Endothelial cell of umbilical vein (primary cell): ENCODE data around the gene MEI1. TPM values are rescaled to one million over a fixed set of nuclear protein-coding genes. Genes with fewer than 3 reads are reported as not detected.

Source experiments
- BruUV-seq: library from RNA; stranded (reverse); fragments of 400-500 nt; replicated peaks from 2 replicates; lab custom pipeline; 2021; lab: Mats Ljungman, UMichigan
- CTCF ChIA-PET: fragments of 300-600, 350-600 bp; sonication (Branson Sonifier 250); formaldehyde crosslinking; loops from one replicate; lab custom pipeline; 2021; ENCODE audit warnings: antibody characterized with exemption, inconsistent platforms; lab: Charles Lee
- POLR2A ChIA-PET: fragments of 300-600, 350-600 bp; sonication (Branson Sonifier 250); formaldehyde crosslinking; loops from one replicate; lab custom pipeline; 2021; ENCODE audit warnings: antibody characterized with exemption, inconsistent platforms; lab: Charles Lee
- DNase-seq: peaks from one replicate; pipeline ENCODE4 v3.0.0-alpha.2; 2011; ENCODE audit warnings: low read depth, low spot score
- FAIRE-seq: peaks from 2 replicates; lab custom pipeline; 2011; peaks lifted over from hg19 to GRCh38; lab: Jason Lieb, UNC
- H2AFZ ChIP-seq: 2 replicates; pipeline ENCODE4 v1.6.0; 2012; ENCODE audit warnings: low read depth, low read length, control low read depth, inconsistent platforms
- H3K27ac ChIP-seq: 2 replicates; pipeline ENCODE4 v1.5.1; 2011; ENCODE audit warnings: low read depth, mild to moderate bottlenecking, control low read depth, low read length, moderate library complexity; ENCODE audit not compliant: insufficient read depth
- H3K27me3 ChIP-seq, 2 experiments: 2 replicates each; pipeline versions ENCODE4 v1.6.0 to v1.6.1; 2011; ENCODE audit warnings: low read length in 2 of 2, mixed read lengths in 1 of 2; ENCODE audit not compliant: control insufficient read depth in 2 of 2, insufficient read depth in 2 of 2
- H3K36me3 ChIP-seq, 2 experiments: 2 replicates in 1 of 2; 3 replicates in 1 of 2; pipeline ENCODE4 v1.5.1; 2011; ENCODE audit warnings: low read length in 2 of 2, mild to moderate bottlenecking in 1 of 2, moderate library complexity in 1 of 2; ENCODE audit not compliant: control insufficient read depth in 2 of 2, insufficient read depth in 2 of 2; ENCODE audit errors: extremely low read depth in 1 of 2
- H3K4me1 ChIP-seq: 3 replicates; pipeline ENCODE4 v1.5.1; 2011; ENCODE audit warnings: mild to moderate bottlenecking, low read length; ENCODE audit not compliant: control insufficient read depth, insufficient read depth; ENCODE audit errors: extremely low read depth
- H3K4me2 ChIP-seq: 2 replicates; pipeline ENCODE4 v1.6.1; 2011; ENCODE audit warnings: low read length, control low read depth, mixed read lengths; ENCODE audit not compliant: insufficient read depth
- H3K4me3 ChIP-seq, 3 experiments: fragments of 200-600 bp in 1 of 3; sonication (generic), shearing (Covaris generic) in 1 of 3; replicated peaks in 1 of 3; 2 replicates each; pipeline ENCODE4 v1.5.1; 2011 to 2016; ENCODE audit warnings: control low read depth in 3 of 3, low read length in 3 of 3, mild to moderate bottlenecking in 2 of 3, inconsistent platforms in 1 of 3, low read depth in 1 of 3, moderate library complexity in 1 of 3; ENCODE audit not compliant: insufficient read depth in 1 of 3
- H3K79me2 ChIP-seq: 2 replicates; pipeline ENCODE4 v1.6.0; 2012; ENCODE audit warnings: low read length, inconsistent platforms; ENCODE audit not compliant: control insufficient read depth, insufficient read depth
- H3K9ac ChIP-seq: replicated peaks from 2 replicates; pipeline ENCODE3; 2011; ENCODE audit warnings: low read length, control low read depth; ENCODE audit not compliant: insufficient read depth; ENCODE audit errors: extremely low read depth
- H3K9me1 ChIP-seq: replicated peaks from 3 replicates; pipeline ENCODE4 v1.6.0; 2011; ENCODE audit warnings: mild to moderate bottlenecking, low read length; ENCODE audit not compliant: control insufficient read depth, insufficient read depth; ENCODE audit errors: extremely low read depth
- H3K9me3 ChIP-seq: replicated peaks from 2 replicates; pipeline ENCODE4 v1.5.1; 2012; ENCODE audit warnings: low read length, inconsistent platforms; ENCODE audit not compliant: control insufficient read depth, insufficient read depth
- H4K20me1 ChIP-seq: replicated peaks from 2 replicates; pipeline ENCODE3; 2011; ENCODE audit warnings: mild to moderate bottlenecking, low read length; ENCODE audit not compliant: control insufficient read depth, insufficient read depth; ENCODE audit errors: extremely low read depth
- CTCF ChIP-seq, 2 donors: IDR thresholded peaks; 1 replicate in 1 of 2; 2 replicates in 1 of 2; pipeline ENCODE4 v1.5.1; 2011; ENCODE audit warnings: low read length in 2 of 2, mild to moderate bottlenecking in 2 of 2, moderate library complexity in 2 of 2, control low read depth in 1 of 2, inconsistent platforms in 1 of 2, low read depth in 1 of 2; ENCODE audit not compliant: insufficient read depth in 1 of 2; ENCODE audit errors: extremely low read depth in 1 of 2
- FOS ChIP-seq: IDR thresholded peaks from 2 replicates; pipeline ENCODE4 v1.6.1; 2011; ENCODE audit warnings: mild to moderate bottlenecking, low read length, moderate library complexity, borderline replicate concordance; ENCODE audit not compliant: insufficient read depth
- GATA2 ChIP-seq: IDR thresholded peaks from 2 replicates; pipeline ENCODE4 v1.7.0; 2011; ENCODE audit warnings: low read depth, mild to moderate bottlenecking, moderate library complexity, mixed read lengths, low read length; ENCODE audit not compliant: insufficient read length, insufficient read depth
- JUN ChIP-seq: IDR thresholded peaks from 2 replicates; pipeline ENCODE4 v1.6.1; 2011; ENCODE audit warnings: borderline replicate concordance, low read depth; ENCODE audit not compliant: insufficient read length, insufficient read depth
- POLR2A ChIP-seq: IDR thresholded peaks from 2 replicates; pipeline ENCODE4 v1.6.1; 2012; ENCODE audit warnings: low read depth, mild to moderate bottlenecking, control low read depth, low read length
- POLR2AphosphoS5 ChIP-seq: IDR thresholded peaks from 2 replicates; pipeline ENCODE4 v1.6.1; 2012; ENCODE audit warnings: low read depth, mild to moderate bottlenecking, control low read depth, low read length, moderate library complexity; ENCODE audit not compliant: insufficient read depth
- dilution Hi-C: fragments of 300-500 bp; cut with MboI; formaldehyde crosslinking; loops from one replicate; pipeline ENCODE4 v1.15.0; 2019; ENCODE audit warnings: low sequenced_read_pairs; ENCODE audit not compliant: extremely low pct_ligation_motif_present
- intact Hi-C: fragments of 100-400 bp; cut with micrococcal nuclease; formaldehyde crosslinking; loops from one replicate; pipeline ENCODE4 v1.10.0; 2022
- polyA plus RNA-seq, 4 experiments: library from polyadenylated mRNA; depleted of rRNA in 3 of 4; stranded (reverse) in 3 of 4; unstranded in 1 of 4; fragments of >200 nt; gene quantifications; 2 replicates each; pipeline versions ENCODE4 v1.2.1 to v1.2.3, GENCODE V29; 2011 to 2012; ENCODE audit warnings: missing spikeins in 1 of 4
- total RNA-seq: library from RNA; stranded (reverse); gene quantifications from 2 replicates; pipeline ENCODE4 v1.2.3, GENCODE V29; 2021

MEI1 gene
- total and polyA plus RNA-seq, 2 donors (not counting 3 experiments of a cell fraction or from before 2014, with no cell fraction given) = 1.5 to 1.9 TPM

GRCh38 chr22:41657709-41658108, 41.6 kb upstream of the MEI1 start:
- Histone ChIP-seq H3K36me3 (peaks cover 39 to 49% of the 10 kb centered on the region in 2 experiments), H4K20me1 (no peaks in the 10 kb centered on the region), H2AFZ (no peak overlapping the region), H3K4me3 (no peak overlapping the region), H3K9ac (no peak overlapping the region), H3K9me1 (no peaks in the 10 kb centered on the region), H3K27me3 (no peaks in the 10 kb centered on the region), H3K4me1 (no peaks in the 10 kb centered on the region), H3K79me2 (no peaks in the 10 kb centered on the region), H3K9me3 (no peaks in the 10 kb centered on the region), H3K4me2 (no peak overlapping the region), H3K27ac (no peak overlapping the region)
- no peak for DNase-seq
- FAIRE-seq = peak; percentile 62
- no peak for TF ChIP-seq POLR2AphosphoS5
- no peak for TF ChIP-seq POLR2A
- no peak for TF ChIP-seq CTCF (IDR thresholded peaks at IDR 0.05; ENCODE audit: extremely low read depth in 1 of 2, insufficient read depth in 1 of 2, low read depth in 1 of 2, low read length in 2 of 2)
- TF ChIP-seq JUN = no peak
- intact Hi-C loops = no loop called here
- BruUV-seq = no TSS peak
- POLR2A ChIA-PET = no interaction called here
- dilution Hi-C loops = no loop called here
- CTCF ChIA-PET = interaction anchor here (0.6 to 1.3 kb wide), 2 partner anchors 9 to 292 kb away, joined by 5 read pairs; no protein-coding TSS in a partner anchor

- TF ChIP-seq POLR2AphosphoS5 (no peak), GATA2 (no peak), JUN (no peak), POLR2A (no peak), FOS (no peak)
- Histone ChIP-seq H4K20me1 (no peaks in the 10 kb centered on the region), H3K36me3 (peaks cover 39 to 44% of the 10 kb centered on the region in 2 experiments), H3K9me3 (no peaks in the 10 kb centered on the region), H3K79me2 (no peaks in the 10 kb centered on the region), H3K9ac (no peak overlapping the region), H3K4me2 (no peak overlapping the region), H3K4me1 (no peaks in the 10 kb centered on the region), H3K27me3 (no peaks in the 10 kb centered on the region), H3K27ac (no peak overlapping the region), H3K4me3 (no peak overlapping the region), H3K9me1 (no peaks in the 10 kb centered on the region), H2AFZ (no peak overlapping the region)
- ChIA-PET POLR2A (no interaction called here), CTCF (interaction anchor here (0.6 kb wide), 1 partner anchor 475 kb away, joined by 3 read pairs; no protein-coding TSS in a partner anchor)
- no peak for FAIRE-seq
- DNase-seq = no peak
- intact Hi-C loops (no loop called here), dilution Hi-C loops (no loop called here)
- BruUV-seq = no TSS peak
These were observed 40.4 kb upstream of the MEI1 start for GRCh38 chr22:41658869-41659268.
